SK-N-MC (cell line): ENCODE results near the gene UST.

Experiments
- EZH2 ChIP-seq: fragments of 200-600 bp; sonication (generic); IDR thresholded peaks from one replicate; pipeline ENCODE4 v1.6.1; 2017; ENCODE audit warnings: antibody characterized with exemption
- FOXP2 ChIP-seq: optimal IDR thresholded peaks from 2 replicates; pipeline ENCODE3; 2011; ENCODE audit warnings: mild to moderate bottlenecking, moderate library complexity; ENCODE audit not compliant: insufficient read depth; ENCODE audit errors: extremely low read length, control extremely low read depth
- POLR2AphosphoS5 ChIP-seq: IDR thresholded peaks from 2 replicates; pipeline ENCODE4 v1.6.1; 2012; ENCODE audit warnings: mild to moderate bottlenecking, low read depth, low read length, borderline replicate concordance

DNA sequence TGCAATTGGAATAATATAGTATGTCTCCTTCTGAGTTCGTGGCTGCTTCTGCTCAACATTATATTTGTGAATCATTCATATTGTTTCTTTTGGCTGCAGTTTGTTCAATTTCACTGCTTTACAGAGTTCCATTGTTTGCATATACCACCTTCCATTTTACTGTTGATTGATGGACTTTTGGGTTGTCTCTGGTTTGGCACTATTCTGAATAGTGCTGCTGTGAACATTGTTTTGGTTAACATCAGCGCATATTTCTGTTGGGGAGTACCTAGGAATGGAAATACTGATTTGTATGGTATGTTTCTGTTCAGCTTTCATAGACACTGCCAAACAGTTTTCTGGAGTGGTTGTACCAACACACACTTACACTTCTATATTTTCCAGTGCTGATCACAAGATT, 46.9 kb downstream of the UST start:
- TF ChIP-seq EZH2 (no peak), POLR2AphosphoS5 (no peak), FOXP2 (no peak)
